Activated CD4-positive, alpha-beta T cell treated with anti-CD3 and anti-CD28 coated beads for 36 hours (primary cell): ENCODE data around the gene SLC15A4. TPM values are rescaled to one million over a fixed set of nuclear protein-coding genes. Genes with fewer than 3 reads are reported as not detected.
"Not testable (repeated sequence)": the region's sequence is repeated elsewhere in the genome, so short reads cannot be mapped to it uniquely, and the experiment has no call there.

Experiments used
- ATAC-seq: fragments of 200-7000 bp; cut with Tn5 transposase; one replicate; pipeline ENCODE4 v1.10.0; 2021; ENCODE audit warnings: mild to moderate bottlenecking, moderate library complexity
- CTCF ChIA-PET: fragments of 350-600 bp; sonication (Branson Sonifier 250); formaldehyde crosslinking; loops from one replicate; lab custom pipeline; 2021; ENCODE audit warnings: antibody characterized with exemption; lab: Charles Lee
- POLR2A ChIA-PET: fragments of 350-600 bp; sonication (Branson Sonifier 250); formaldehyde crosslinking; loops from one replicate; lab custom pipeline; 2021; ENCODE audit warnings: antibody characterized with exemption, inconsistent platforms; lab: Charles Lee
- DNase-seq: peaks from one replicate; pipeline ENCODE4 v3.0.0-alpha.2; 2020
- H3K27ac Mint-ChIP-seq: one replicate; pipeline ENCODE4 v1.8.0; 2021; ENCODE audit warnings: mixed read lengths
- H3K27me3 Mint-ChIP-seq: one replicate; pipeline ENCODE4 v1.8.0; 2021; ENCODE audit warnings: mixed read lengths
- H3K36me3 Mint-ChIP-seq: one replicate; pipeline ENCODE4 v1.8.0; 2021; ENCODE audit warnings: low read depth, mixed read lengths
- H3K4me1 Mint-ChIP-seq: one replicate; pipeline ENCODE4 v1.8.0; 2021; ENCODE audit warnings: mixed read lengths
- H3K4me3 Mint-ChIP-seq: one replicate; pipeline ENCODE4 v1.8.0; 2021; ENCODE audit warnings: mild to moderate bottlenecking, moderate library complexity, mixed read lengths
- H3K9me3 Mint-ChIP-seq: one replicate; pipeline ENCODE4 v1.8.0; 2021; ENCODE audit warnings: low read depth, mixed read lengths
- intact Hi-C, 2 experiments: fragments of 100-400 bp; cut with DNase I in 1 of 2; cut with micrococcal nuclease in 1 of 2; formaldehyde crosslinking; loops; one replicate each; pipeline versions ENCODE4 v1.14.2 to v1.15.1; 2022 to 2024; cut with DNase I, micrococcal nuclease
- total RNA-seq, 2 experiments: library from RNA; stranded (reverse); gene quantifications; one replicate each; pipeline ENCODE4 v1.2.3, GENCODE V29; 2021

SLC15A4 gene
- total RNA-seq, 2 experiments from 2014 or later, result 24.2 to 25.9 TPM

DNA sequence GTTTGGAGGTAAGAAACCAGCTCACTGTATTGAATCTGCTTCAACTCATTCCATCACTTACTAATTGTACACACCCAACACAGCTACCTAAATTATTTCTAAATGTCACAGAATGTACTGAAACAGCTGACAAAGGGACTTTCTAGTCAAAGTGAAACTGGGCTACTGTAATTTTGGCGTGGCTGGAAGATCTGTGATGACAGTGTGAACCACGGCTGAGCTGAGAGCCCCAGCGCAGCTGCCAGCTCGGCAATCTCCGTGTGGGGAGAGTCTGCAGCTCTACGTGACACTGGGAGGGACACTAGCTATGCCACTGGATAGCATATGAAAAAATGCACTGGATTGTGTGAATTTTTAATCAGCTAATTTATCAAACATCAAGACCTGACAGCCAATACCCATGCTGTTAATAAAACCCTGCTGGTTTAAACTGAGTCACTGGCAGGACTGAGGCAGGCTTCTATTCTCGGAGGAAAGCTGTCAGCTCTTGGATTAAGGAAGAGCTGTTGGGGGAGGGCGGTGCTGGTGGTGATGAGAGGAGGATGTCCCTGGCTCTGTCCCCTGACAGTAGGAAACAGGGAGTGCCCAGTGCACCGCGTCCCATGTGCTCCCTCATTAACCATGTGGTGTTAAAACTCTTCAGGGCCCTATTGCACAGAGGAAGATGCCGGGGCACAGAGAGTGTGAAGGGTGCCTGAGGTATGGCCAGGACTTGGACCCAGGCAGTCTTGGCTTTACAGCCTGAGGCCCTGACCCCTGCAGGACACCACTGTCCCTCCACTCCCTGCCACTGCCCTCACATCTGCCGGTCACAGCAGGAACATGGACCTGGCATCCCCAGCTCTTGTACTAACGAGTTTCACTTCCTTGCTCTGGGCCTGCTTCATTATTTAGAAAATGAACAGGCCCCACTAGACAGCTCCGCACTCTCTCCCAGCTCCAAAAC, 13.3 kb downstream of the SLC15A4 start:
- Mint-ChIP-seq H3K27me3 (no peaks in the 10 kb centered on the region), H3K4me3 (no peak overlapping the region), H3K9me3 (no peaks in the 10 kb centered on the region), H3K27ac (peak overlapping the region; percentile 37), H3K4me1 (peaks cover 34% of the 10 kb centered on the region), H3K36me3 (peaks cover 73% of the 10 kb centered on the region)
- ATAC-seq (peak; percentile 87), DNase-seq (peak; percentile 48)
- CTCF ChIA-PET, result interaction anchor here (0.9 to 2.5 kb wide), 4 partner anchors 12 to 28 kb away, joined by 3 to 9 read pairs (median 4); no protein-coding TSS in a partner anchor
- intact Hi-C loops, result no loop called here
- POLR2A ChIA-PET, result interaction anchor here (0.8 kb wide), 1 partner anchor 11 kb away, joined by 3 read pairs; no protein-coding TSS in a partner anchor

DNA sequence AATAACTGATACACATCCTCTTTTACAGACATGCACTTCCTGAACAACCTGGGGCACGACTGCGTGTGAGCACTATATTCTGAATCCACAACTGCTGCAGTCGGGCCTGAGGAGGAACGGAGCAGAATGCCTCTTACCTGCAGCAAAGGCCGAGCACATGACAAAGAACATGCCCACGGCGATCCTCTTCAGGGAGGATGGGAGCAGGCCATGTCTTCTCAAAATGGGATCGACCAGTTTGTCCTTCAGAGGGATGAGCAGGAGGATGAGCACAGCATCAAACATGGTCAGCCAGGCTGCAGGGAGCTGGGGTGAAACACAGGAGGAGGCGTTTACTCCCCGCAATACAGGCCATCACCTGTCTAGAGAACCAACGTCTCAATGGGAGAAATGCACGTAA, 15.1 kb downstream of the SLC15A4 start:
- POLR2A ChIA-PET, result no interaction called here
- Mint-ChIP-seq H3K4me1 (peaks cover 38% of the 10 kb centered on the region), H3K4me3 (no peak overlapping the region), H3K36me3 (peaks cover 70% of the 10 kb centered on the region), H3K27ac (no peak overlapping the region), H3K27me3 (no peaks in the 10 kb centered on the region), H3K9me3 (no peaks in the 10 kb centered on the region)
- intact Hi-C loops, result no loop called here
- CTCF ChIA-PET, result no interaction called here
- no peak for ATAC-seq
- DNase-seq, result no peak

DNA sequence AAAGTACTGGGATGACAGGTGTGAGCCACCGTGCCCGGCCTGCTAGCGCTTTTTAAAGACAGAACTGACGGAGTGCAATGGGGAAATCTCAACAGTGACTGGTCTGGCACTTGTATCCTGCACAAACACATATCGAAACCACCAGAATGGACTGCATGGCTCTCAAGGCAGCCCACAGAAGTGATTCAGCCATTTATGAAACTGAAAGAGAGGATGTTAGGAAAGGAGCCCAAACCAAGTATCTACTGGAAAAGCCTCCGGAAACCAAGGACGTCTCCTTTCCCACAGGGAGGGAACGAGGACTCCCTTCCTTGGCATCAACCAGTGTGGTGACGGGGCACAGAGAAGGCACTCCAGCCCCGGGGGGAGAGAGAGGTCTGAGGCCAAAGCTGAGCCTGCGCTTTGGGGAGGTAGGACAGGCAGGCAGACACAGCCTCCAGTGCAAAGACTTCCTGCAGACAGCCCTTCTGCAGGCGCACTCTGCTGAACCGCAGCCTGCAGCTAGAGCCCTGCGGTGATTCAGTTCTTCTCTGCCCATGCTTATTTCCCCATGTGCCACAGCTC, 16.5 kb downstream of the SLC15A4 start:
- intact Hi-C loops, result no loop called here
- H3K9me3 Mint-ChIP-seq, result no peaks in the 10 kb centered on the region
- ChIA-PET POLR2A (no interaction called here), CTCF (no interaction called here)
- ATAC-seq, result no peak
- no peak overlapping the region for H3K27ac Mint-ChIP-seq
- H3K4me1 Mint-ChIP-seq, result peaks cover 38% of the 10 kb centered on the region
- DNase-seq, result no peak
- peaks cover 69% of the 10 kb centered on the region for H3K36me3 Mint-ChIP-seq
- no peaks in the 10 kb centered on the region for H3K27me3 Mint-ChIP-seq
- no peak overlapping the region for H3K4me3 Mint-ChIP-seq

DNA sequence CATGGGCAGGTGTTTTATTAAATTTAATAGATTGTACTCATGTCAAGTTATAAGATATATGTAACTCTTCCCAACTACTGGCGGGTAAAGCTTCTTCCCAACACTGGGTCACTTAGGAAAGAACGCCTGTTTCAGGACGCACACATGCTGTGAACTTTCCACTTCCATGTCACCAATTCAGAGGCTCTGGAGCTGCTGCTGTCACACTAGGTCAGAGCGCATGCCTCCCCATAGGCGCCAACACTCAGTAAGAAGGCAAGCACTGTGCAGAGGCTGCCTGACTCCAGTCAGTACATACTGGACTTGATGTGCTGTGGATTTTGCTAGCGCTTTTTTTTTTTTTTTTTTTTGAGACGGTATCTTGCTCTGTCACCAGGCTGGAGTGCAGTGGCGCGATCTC, 17.2 kb downstream of the SLC15A4 start:
- H3K9me3 Mint-ChIP-seq, result no peaks in the 10 kb centered on the region
- ChIA-PET POLR2A (no interaction called here), CTCF (interaction anchor here (1.1 kb wide), 1 partner anchor 16 kb away, joined by 3 read pairs; no protein-coding TSS in a partner anchor)
- DNase-seq, result no peak
- no peak for ATAC-seq
- intact Hi-C loops, result no loop called here
- H3K27ac Mint-ChIP-seq, result no peak overlapping the region
- H3K27me3 Mint-ChIP-seq, result no peaks in the 10 kb centered on the region
- peaks cover 39% of the 10 kb centered on the region for H3K4me1 Mint-ChIP-seq
- H3K36me3 Mint-ChIP-seq, result peaks cover 65% of the 10 kb centered on the region
- H3K4me3 Mint-ChIP-seq, result no peak overlapping the region

DNA sequence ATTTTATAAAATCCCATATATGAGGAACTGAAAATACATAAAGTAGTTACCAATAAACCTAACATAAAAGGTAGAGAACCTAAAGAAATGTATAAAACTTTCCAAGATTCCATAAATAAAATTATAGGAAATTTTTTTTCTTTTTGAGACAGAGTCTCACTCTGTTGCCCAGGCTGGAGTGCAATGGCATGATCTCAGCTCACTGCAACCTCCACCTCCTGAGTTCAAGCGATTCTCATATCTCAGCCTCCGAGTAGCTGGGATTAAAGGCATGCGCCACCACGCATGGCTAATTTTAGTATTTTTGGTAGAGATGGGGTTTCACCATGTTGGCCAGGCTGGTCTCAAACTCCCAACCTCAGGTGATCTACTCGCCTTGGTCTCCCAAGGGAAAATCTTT, 18.4 kb downstream of the SLC15A4 start:
- H3K4me1 Mint-ChIP-seq, result peaks cover 28% of the 10 kb centered on the region
- DNase-seq, ATAC-seq, POLR2A ChIA-PET, H3K4me3 Mint-ChIP-seq, H3K9me3 Mint-ChIP-seq, H3K27me3 Mint-ChIP-seq, intact Hi-C loops, H3K27ac Mint-ChIP-seq: not testable (repeated sequence)
- peaks cover 70% of the 10 kb centered on the region for H3K36me3 Mint-ChIP-seq
- CTCF ChIA-PET, result interaction anchor here (0.7 to 0.9 kb wide), 2 partner anchors 22 to 46 kb away, joined by 3 to 5 read pairs; no protein-coding TSS in a partner anchor

DNA sequence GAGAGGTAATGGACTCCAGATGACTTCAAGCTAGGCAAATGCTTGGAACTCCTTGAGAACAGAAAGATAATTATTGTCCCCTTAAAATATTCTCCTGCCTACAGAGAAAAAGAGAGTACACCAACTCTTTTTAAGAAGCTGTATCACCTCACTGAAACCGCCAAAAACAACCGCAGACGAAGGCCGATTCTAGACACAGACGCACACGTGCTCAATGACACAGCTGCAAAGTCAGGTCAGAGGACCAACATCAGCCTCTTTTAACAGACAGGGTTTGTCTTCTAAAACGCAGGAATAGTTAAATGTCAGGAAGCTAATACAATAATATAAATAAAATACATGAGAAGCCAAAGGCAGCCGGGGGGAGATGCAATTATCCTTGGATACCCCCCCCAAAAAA, 19.0 kb downstream of the SLC15A4 start:
- intact Hi-C loops, result no loop called here
- Mint-ChIP-seq H3K9me3 (no peaks in the 10 kb centered on the region), H3K27me3 (no peaks in the 10 kb centered on the region), H3K4me3 (no peak overlapping the region), H3K36me3 (peaks cover 71% of the 10 kb centered on the region), H3K4me1 (peaks cover 22% of the 10 kb centered on the region), H3K27ac (no peak overlapping the region)
- DNase-seq (no peak), ATAC-seq (no peak)
- ChIA-PET CTCF (interaction anchor here (0.5 to 0.9 kb wide), 2 partner anchors 15 to 22 kb away, joined by 3 to 5 read pairs; no protein-coding TSS in a partner anchor), POLR2A (no interaction called here)

DNA sequence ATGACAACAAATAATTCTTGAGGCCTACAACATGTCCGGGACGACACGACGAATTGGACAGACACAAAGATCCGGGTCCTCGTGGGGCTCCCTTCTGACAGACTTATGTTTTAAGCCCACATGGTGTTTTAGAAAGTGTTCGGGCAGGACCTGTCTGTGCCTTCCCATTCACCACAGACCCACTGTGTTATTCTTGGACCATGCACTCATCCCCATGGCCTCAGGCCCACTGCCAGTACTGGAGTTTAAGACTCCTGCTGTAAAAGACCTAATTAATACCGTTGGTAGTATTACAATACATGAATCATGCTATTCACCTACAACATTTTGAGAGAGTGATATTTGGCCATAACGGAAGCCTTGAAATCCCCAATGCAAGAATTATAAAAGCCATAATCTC, 20.0 kb downstream of the SLC15A4 start:
- ChIA-PET CTCF (no interaction called here), POLR2A (no interaction called here)
- Mint-ChIP-seq H3K4me1 (peaks cover 18% of the 10 kb centered on the region), H3K9me3 (no peaks in the 10 kb centered on the region), H3K4me3 (no peak overlapping the region), H3K36me3 (peaks cover 70% of the 10 kb centered on the region), H3K27ac (no peak overlapping the region), H3K27me3 (no peaks in the 10 kb centered on the region)
- intact Hi-C loops, result no loop called here
- DNase-seq (no peak), ATAC-seq (no peak)

DNA sequence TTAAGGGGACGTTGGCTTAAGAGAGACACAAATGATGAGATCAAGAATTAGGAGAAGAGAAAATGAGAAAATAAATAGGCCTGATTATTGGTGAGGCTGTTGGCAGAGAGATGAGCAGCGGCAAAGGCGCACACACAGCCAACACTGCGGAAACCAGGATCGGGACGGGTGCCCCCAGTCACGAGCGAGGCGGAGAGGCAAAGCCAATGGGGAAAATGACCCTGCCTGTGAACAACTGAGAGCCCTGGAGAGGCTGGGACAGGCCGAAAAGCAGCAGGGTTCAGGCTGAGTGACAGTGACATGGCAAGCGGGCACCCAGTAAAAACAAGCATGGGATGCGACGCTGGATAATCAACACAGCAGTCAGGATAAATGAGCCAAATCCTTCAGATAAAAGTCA, 21.0 kb downstream of the SLC15A4 start:
- H3K27ac Mint-ChIP-seq, result peak overlapping the region; percentile 55
- no peak overlapping the region for H3K4me3 Mint-ChIP-seq

DNA sequence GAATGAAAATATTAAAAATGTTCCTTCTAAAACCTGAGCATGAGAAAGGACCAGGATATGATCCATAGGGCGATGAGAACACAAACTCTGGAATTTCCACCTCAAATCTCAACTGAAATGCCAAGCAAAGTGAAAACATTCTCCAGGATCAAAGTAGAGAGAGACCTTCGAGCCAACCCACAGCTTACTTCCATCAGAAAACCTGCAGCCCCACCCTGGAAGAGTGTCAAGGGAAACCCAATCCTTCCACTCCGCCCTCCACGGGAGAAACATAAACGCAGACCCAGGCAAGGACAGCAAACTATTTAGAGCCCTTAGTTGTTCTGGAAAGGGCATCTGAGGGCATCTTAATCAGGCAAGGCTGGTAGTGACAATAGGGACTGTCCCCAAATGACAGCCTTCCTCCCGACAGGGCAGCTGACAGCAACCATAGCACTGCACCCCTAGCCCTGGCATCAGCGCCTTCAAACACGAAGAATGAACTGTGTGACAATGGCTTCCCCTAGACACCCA, 21.8 kb downstream of the SLC15A4 start:
- DNase-seq (no peak), ATAC-seq (peak; percentile 78)
- intact Hi-C loops, result no loop called here
- no peak overlapping the region for H3K4me3 Mint-ChIP-seq
- CTCF ChIA-PET, result no interaction called here
- POLR2A ChIA-PET, result no interaction called here
- H3K9me3 Mint-ChIP-seq, result no peaks in the 10 kb centered on the region
- H3K4me1 Mint-ChIP-seq, result peaks cover 18% of the 10 kb centered on the region
- peaks cover 68% of the 10 kb centered on the region for H3K36me3 Mint-ChIP-seq
- H3K27me3 Mint-ChIP-seq, result no peaks in the 10 kb centered on the region
- peak overlapping the region; percentile 34 for H3K27ac Mint-ChIP-seq

More for the DNA sequence above, 21.0 kb downstream of the SLC15A4 start:
- ATAC-seq (no peak), DNase-seq (no peak)
- H3K4me1 Mint-ChIP-seq, result peaks cover 18% of the 10 kb centered on the region
- intact Hi-C loops, result no loop called here
- POLR2A ChIA-PET, result no interaction called here
- no peaks in the 10 kb centered on the region for H3K27me3 Mint-ChIP-seq
- CTCF ChIA-PET, result no interaction called here
- no peaks in the 10 kb centered on the region for H3K9me3 Mint-ChIP-seq
- peaks cover 68% of the 10 kb centered on the region for H3K36me3 Mint-ChIP-seq

DNA sequence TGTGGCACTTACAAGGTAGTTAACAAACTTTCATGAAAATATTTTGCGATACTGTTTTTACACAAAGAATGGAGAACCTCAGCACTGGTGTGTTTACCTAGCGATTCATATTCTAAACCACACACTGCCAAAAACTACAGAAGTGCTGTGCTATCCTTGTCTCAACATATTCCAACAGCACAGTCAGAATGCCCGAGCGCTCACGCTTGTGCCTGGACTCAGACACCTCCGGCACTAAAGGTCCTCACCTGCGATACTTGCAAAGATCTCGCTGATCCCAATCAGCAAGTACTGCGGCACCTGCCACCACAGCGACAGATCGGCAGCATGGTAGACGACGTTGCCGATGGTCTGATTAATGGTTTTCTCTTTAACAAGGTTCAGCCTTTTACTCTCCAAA, 23.2 kb downstream of the SLC15A4 start:
- no peak overlapping the region for H3K27ac Mint-ChIP-seq

DNA sequence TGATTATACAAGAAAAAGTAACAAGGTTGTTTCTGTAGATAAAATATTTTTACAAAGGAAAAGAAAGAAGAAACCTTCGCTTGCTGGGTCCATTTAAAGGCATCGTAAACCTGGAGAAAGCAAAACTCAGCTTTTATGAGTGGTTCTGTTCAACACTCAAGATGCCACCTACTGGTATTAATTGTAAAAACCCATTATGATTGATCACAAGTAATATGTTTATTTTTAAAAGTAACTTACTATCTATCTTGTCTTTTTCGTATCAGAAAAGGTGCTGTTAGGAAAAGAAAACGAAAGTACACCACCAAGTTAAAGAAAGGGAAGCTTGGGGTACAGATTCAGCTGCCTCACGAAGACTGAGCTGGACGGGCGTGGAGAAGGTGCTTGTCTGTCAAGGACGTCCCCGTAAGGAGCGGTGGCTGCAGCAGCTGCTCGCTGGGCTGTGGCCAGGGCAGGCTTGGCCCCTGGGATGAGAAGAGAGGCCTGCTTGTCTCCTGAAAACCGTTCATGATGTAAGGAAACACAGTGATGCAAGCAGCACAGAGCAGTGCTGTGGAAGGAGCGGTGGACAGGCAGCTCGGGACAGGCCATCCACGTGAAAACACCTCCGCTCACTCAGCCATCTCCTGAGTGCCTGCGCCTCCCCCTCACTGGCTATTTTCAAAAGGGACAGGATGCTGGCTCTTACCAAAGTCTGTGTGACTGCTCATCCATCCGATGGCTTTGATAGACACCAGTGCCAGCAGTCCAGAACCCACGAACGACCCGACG, 25.0 kb downstream of the SLC15A4 start:
- ATAC-seq, result no peak
- Mint-ChIP-seq H3K36me3 (peaks cover 70% of the 10 kb centered on the region), H3K4me3 (no peak overlapping the region), H3K27ac (no peak overlapping the region), H3K9me3 (no peaks in the 10 kb centered on the region), H3K27me3 (no peaks in the 10 kb centered on the region), H3K4me1 (peaks cover 25% of the 10 kb centered on the region)
- CTCF ChIA-PET, result no interaction called here
- POLR2A ChIA-PET, result no interaction called here
- DNase-seq, result no peak
- intact Hi-C loops, result no loop called here

More for the DNA sequence above, 23.2 kb downstream of the SLC15A4 start:
- DNase-seq (no peak), ATAC-seq (no peak)
- Mint-ChIP-seq H3K27me3 (no peaks in the 10 kb centered on the region), H3K36me3 (peaks cover 72% of the 10 kb centered on the region), H3K4me1 (peaks cover 21% of the 10 kb centered on the region), H3K4me3 (no peak overlapping the region), H3K9me3 (no peaks in the 10 kb centered on the region)
- POLR2A ChIA-PET, result no interaction called here
- CTCF ChIA-PET, result no interaction called here
- intact Hi-C loops, result no loop called here
